Esophagus (tissue), 2 donors: ENCODE measurements around the gene MAK. TPM values are rescaled to one million over a fixed set of nuclear protein-coding genes. Genes with fewer than 3 reads are reported as not detected.
"Not testable (repeated sequence)": the region's sequence is repeated elsewhere in the genome, so short reads cannot be mapped to it uniquely, and the experiment has no call there.

Source experiments
- H3K27ac ChIP-seq, 2 donors: one replicate each; pipeline ENCODE4 v1.5.1; 2013; ENCODE audit warnings: low read depth in 2 of 2, mild to moderate bottlenecking in 2 of 2, inconsistent platforms in 1 of 2, low read length in 1 of 2, moderate library complexity in 1 of 2
- H3K27me3 ChIP-seq, 2 donors: one replicate each; pipeline ENCODE4 v1.6.1; 2013; ENCODE audit warnings: low read length in 2 of 2, control low read depth in 1 of 2, mild to moderate bottlenecking in 1 of 2; ENCODE audit not compliant: insufficient read depth in 2 of 2, control insufficient read depth in 1 of 2
- H3K36me3 ChIP-seq, 2 donors: one replicate each; pipeline ENCODE4 v1.6.1; 2013; ENCODE audit warnings: low read length in 1 of 2; ENCODE audit not compliant: control insufficient read depth in 2 of 2, insufficient read depth in 2 of 2
- H3K4me1 ChIP-seq, 2 donors: one replicate each; pipeline ENCODE4 v1.6.1; 2013; ENCODE audit warnings: low read length in 1 of 2; ENCODE audit not compliant: control insufficient read depth in 2 of 2, insufficient read depth in 2 of 2
- H3K4me3 ChIP-seq, 2 donors: one replicate each; pipeline ENCODE4 v1.5.1; 2013; ENCODE audit warnings: low read length in 2 of 2, mild to moderate bottlenecking in 2 of 2, low read depth in 1 of 2, moderate library complexity in 1 of 2
- H3K9me3 ChIP-seq, 2 donors: one replicate each; pipeline ENCODE4 v1.6.1; 2013; ENCODE audit warnings: mild to moderate bottlenecking in 2 of 2, low read depth in 1 of 2, low read length in 1 of 2, moderate library complexity in 1 of 2; ENCODE audit not compliant: control insufficient read depth in 2 of 2, insufficient read depth in 1 of 2
- WGBS, 2 donors: extraction: QIAGEN DNeasy Blood & Tissue Kit; methylation state at CpG; one replicate each; pipeline ENCODE4 v1.1.7; 2013; 5-methylcytosine and 5-hydroxymethylcytosine counted together
- polyA plus RNA-seq, 2 donors: library from polyadenylated mRNA; stranded (reverse); fragments of 200-250 nt; gene quantifications; one replicate each; pipeline ENCODE4 v1.2.3, GENCODE V29; 2013
- donor health status: healthy with polysubstance abuse.
- donor health status: Bipolar disorder and iron deficiency.

Gene MAK
- under 1 TPM; 0.02 to 0.04 TPM for polyA plus RNA-seq

GRCh38 chr6:10837995-10838793, at the start of gene MAK:
Gene MAK, minus strand, starts transcription at chr6:10838539. Its CDS starts 7,891 bp downstream, at chr6:10830648.
- Histone ChIP-seq H3K27me3 (no peaks in the 10 kb centered on the region), H3K4me1 (no peaks in the 10 kb centered on the region), H3K36me3 (no peaks in the 10 kb centered on the region), H3K27ac (no peak within 1 kb of the TSS), H3K9me3 (no peaks in the 10 kb centered on the region), H3K4me3 (peak within 1 kb of the TSS; percentile 55 to 57)
- WGBS, 2 donors, result 0% methylated on average over 50 to 53 of the region's 53 CpGs

GRCh38 chr6:10886691-10887502, 48.6 kb upstream of the MAK start, which contains the start of gene SYCP2L:
Gene SYCP2L, plus strand, starts transcription at chr6:10887052. Its CDS starts 75 bp downstream, at chr6:10887127.
- Histone ChIP-seq H3K27ac (no peak within 1 kb of the TSS), H3K4me1 (peaks cover 4 to 5% of the 10 kb centered on the region in 2 donors), H3K36me3 (no peaks in the 10 kb centered on the region), H3K4me3 (peak within 1 kb of the TSS; percentile 2 to 20), H3K27me3 (peaks cover 3 to 15% of the 10 kb centered on the region in 2 donors), H3K9me3 (peaks cover 2% of the 10 kb centered on the region in 2 donors)
- WGBS, 2 donors, result 4 to 5% methylated on average over 58 of the region's 58 CpGs

GRCh38 chr6:10886365-10886690, 48.0 kb upstream of the MAK start:
- not testable (repeated sequence) for H3K4me3 ChIP-seq, H3K36me3 ChIP-seq, H3K4me1 ChIP-seq, H3K9me3 ChIP-seq, H3K27ac ChIP-seq
- peaks cover 6 to 21% of the 10 kb centered on the region in 2 donors for H3K27me3 ChIP-seq
- WGBS, 2 donors, result 29 to 33% methylated on average over 11 of the region's 11 CpGs

- whole genome bisulfite sequencing, 2 donors, result 26 to 33% methylated on average over 23 to 24 of the region's 24 CpGs
- H3K27ac ChIP-seq, result no peak overlapping the region
- no peaks in the 10 kb centered on the region for H3K36me3 ChIP-seq
- no peak overlapping the region for H3K4me3 ChIP-seq
- peaks cover 4 to 5% of the 10 kb centered on the region in 2 donors for H3K4me1 ChIP-seq
- peaks cover 2% of the 10 kb centered on the region in 2 donors for H3K9me3 ChIP-seq
- H3K27me3 ChIP-seq, result peaks cover 6 to 21% of the 10 kb centered on the region in 2 donors
Observed at GRCh38 chr6:10884245-10884972, 46.1 kb upstream of the MAK start.

GRCh38 chr6:10883312-10884244, 45.2 kb upstream of the MAK start:
- peaks cover 6 to 21% of the 10 kb centered on the region in 2 donors for H3K27me3 ChIP-seq
- peaks cover 4 to 5% of the 10 kb centered on the region in 2 donors for H3K4me1 ChIP-seq
- H3K36me3 ChIP-seq, result no peaks in the 10 kb centered on the region
- H3K9me3 ChIP-seq, result peaks cover 2% of the 10 kb centered on the region in 2 donors
- WGBS, 2 donors, result 18 to 19% methylated on average over 51 of the region's 51 CpGs
- H3K27ac ChIP-seq, result no peak overlapping the region
- no peak overlapping the region for H3K4me3 ChIP-seq

GRCh38 chr6:10882657-10883171, 44.4 kb upstream of the MAK start:
- H3K4me3 ChIP-seq, result no peak overlapping the region

GRCh38 chr6:10882253-10882630, 43.9 kb upstream of the MAK start:
- Histone ChIP-seq H3K4me3 (peak overlapping the region in 1 of 2 donors; percentile 0), H3K27me3 (peaks cover 6 to 17% of the 10 kb centered on the region in 2 donors)
- not testable (repeated sequence) for H3K9me3 ChIP-seq, H3K4me1 ChIP-seq, H3K36me3 ChIP-seq, H3K27ac ChIP-seq
- 33 to 35% methylated on average over 14 of the region's 14 CpGs for WGBS, 2 donors

More at GRCh38 chr6:10882657-10883171, 44.4 kb upstream of the MAK start:
- H3K4me1 ChIP-seq, result peaks cover 4 to 5% of the 10 kb centered on the region in 2 donors
- H3K36me3 ChIP-seq, result no peaks in the 10 kb centered on the region
- peaks cover 2% of the 10 kb centered on the region in 2 donors for H3K9me3 ChIP-seq
- 7 to 8% methylated on average over 27 to 28 of the region's 28 CpGs for WGBS, 2 donors
- peaks cover 6 to 20% of the 10 kb centered on the region in 2 donors for H3K27me3 ChIP-seq
- no peak overlapping the region for H3K27ac ChIP-seq

GRCh38 chr6:10880366-10880765, 42.0 kb upstream of the MAK start:
- peaks cover 2% of the 10 kb centered on the region in 2 donors for H3K9me3 ChIP-seq
- H3K27ac ChIP-seq, result no peak overlapping the region
- H3K27me3 ChIP-seq, result peaks cover 6 to 12% of the 10 kb centered on the region in 2 donors
- 98% methylated on average over 2 of the region's 2 CpGs for WGBS, 2 donors
- H3K4me3 ChIP-seq, result no peak overlapping the region
- peaks cover 4 to 5% of the 10 kb centered on the region in 2 donors for H3K4me1 ChIP-seq
- H3K36me3 ChIP-seq, result no peaks in the 10 kb centered on the region
